Glutamatergic neuron (in vitro differentiated cells): ENCODE measurements around the gene SLC25A17. TPM values are rescaled to one million over a fixed set of nuclear protein-coding genes. Genes with fewer than 3 reads are reported as not detected.

Source experiments
- DNase-seq: peaks from one replicate; pipeline ENCODE4 v3.0.0; 2022
- H3K27ac Mint-ChIP-seq: one replicate; pipeline ENCODE4 v1.8.0; 2020; ENCODE audit warnings: mild to moderate bottlenecking, mixed read lengths, inconsistent platforms; ENCODE audit not compliant: unreplicated experiment
- H3K27me3 Mint-ChIP-seq: one replicate; pipeline ENCODE4 v1.8.0; 2020; ENCODE audit warnings: mild to moderate bottlenecking, moderate library complexity, mixed read lengths, inconsistent platforms; ENCODE audit not compliant: unreplicated experiment
- H3K36me3 Mint-ChIP-seq: one replicate; pipeline ENCODE4 v1.8.0; 2020; ENCODE audit warnings: mild to moderate bottlenecking, mixed read lengths, inconsistent platforms; ENCODE audit not compliant: unreplicated experiment
- H3K4me1 Mint-ChIP-seq: one replicate; pipeline ENCODE4 v1.8.0; 2020; ENCODE audit warnings: mild to moderate bottlenecking, low read depth, mixed read lengths, inconsistent platforms; ENCODE audit not compliant: unreplicated experiment
- H3K4me3 Mint-ChIP-seq: one replicate; pipeline ENCODE4 v1.8.0; 2020; ENCODE audit warnings: mild to moderate bottlenecking, mixed read lengths, inconsistent platforms; ENCODE audit not compliant: unreplicated experiment
- H3K9me3 Mint-ChIP-seq: one replicate; pipeline ENCODE4 v1.8.0; 2020; ENCODE audit warnings: mild to moderate bottlenecking, moderate library complexity, mixed read lengths, inconsistent platforms; ENCODE audit not compliant: unreplicated experiment
- CTCF ChIP-seq: fragments of 200-600 bp; sonication (generic); IDR thresholded peaks from one replicate; pipeline ENCODE4 v1.5.0; 2021; ENCODE audit not compliant: partially characterized antibody, unreplicated experiment
- total RNA-seq: library from RNA; stranded (reverse); fragmentation: NEBNext Ultra II Directional; extraction: Animal tissue kit (Norgen Biotek cat#: 25700); gene quantifications from one replicate; pipeline ENCODE4 v1.2.1, GENCODE V29; 2021; ENCODE audit not compliant: unreplicated experiment

The SLC25A17 gene
- total RNA-seq, 1 donor from 2014 or later: 18.3 TPM

- DNase-seq: no peak
- no peak for TF ChIP-seq CTCF
- Mint-ChIP-seq H3K4me1 (peaks cover 1% of the 10 kb centered on the region), H3K27ac (no peak overlapping the region), H3K4me3 (no peak overlapping the region), H3K9me3 (no peaks in the 10 kb centered on the region), H3K36me3 (no peaks in the 10 kb centered on the region), H3K27me3 (no peaks in the 10 kb centered on the region)
Observed at GRCh38 chr22:40805699-40806203, 13.4 kb downstream of the SLC25A17 start.

GRCh38 chr22:40805239-40805638, 13.9 kb downstream of the SLC25A17 start:
- Mint-ChIP-seq H3K4me3 (no peak overlapping the region), H3K36me3 (no peaks in the 10 kb centered on the region), H3K27ac (no peak overlapping the region), H3K9me3 (no peaks in the 10 kb centered on the region), H3K4me1 (peaks cover 1% of the 10 kb centered on the region), H3K27me3 (no peaks in the 10 kb centered on the region)
- no peak for DNase-seq
- TF ChIP-seq CTCF: no peak

- no peak overlapping the region for H3K4me3 Mint-ChIP-seq
- no peak for TF ChIP-seq CTCF
- H3K36me3 Mint-ChIP-seq: no peaks in the 10 kb centered on the region
- H3K27ac Mint-ChIP-seq: no peak overlapping the region
- H3K4me1 Mint-ChIP-seq: peaks cover 1% of the 10 kb centered on the region
- H3K27me3 Mint-ChIP-seq: no peaks in the 10 kb centered on the region
- H3K9me3 Mint-ChIP-seq: no peaks in the 10 kb centered on the region
- DNase-seq: no peak
Observed at GRCh38 chr22:40803321-40803720, 15.8 kb downstream of the SLC25A17 start.

GRCh38 chr22:40799008-40799407, 20.1 kb downstream of the SLC25A17 start:
- TF ChIP-seq CTCF: no peak

GRCh38 chr22:40797427-40797826, 21.7 kb downstream of the SLC25A17 start:
- Mint-ChIP-seq H3K4me1 (no peaks in the 10 kb centered on the region), H3K27ac (no peak overlapping the region)
- TF ChIP-seq CTCF: no peak

More at GRCh38 chr22:40799008-40799407, 20.1 kb downstream of the SLC25A17 start:
- H3K9me3 Mint-ChIP-seq: no peaks in the 10 kb centered on the region
- no peak overlapping the region for H3K27ac Mint-ChIP-seq
- no peaks in the 10 kb centered on the region for H3K27me3 Mint-ChIP-seq
- H3K4me1 Mint-ChIP-seq: no peaks in the 10 kb centered on the region
- DNase-seq: no peak
- H3K36me3 Mint-ChIP-seq: no peaks in the 10 kb centered on the region
- H3K4me3 Mint-ChIP-seq: no peak overlapping the region

More at GRCh38 chr22:40797427-40797826, 21.7 kb downstream of the SLC25A17 start:
- Mint-ChIP-seq H3K4me3 (no peak overlapping the region), H3K9me3 (no peaks in the 10 kb centered on the region), H3K36me3 (no peaks in the 10 kb centered on the region), H3K27me3 (no peaks in the 10 kb centered on the region)
- DNase-seq: no peak
